ENCODE measurements around the gene TMEM37. TPM values are rescaled to one million over a fixed set of nuclear protein-coding genes. Genes with fewer than 3 reads are reported as not detected.

TMEM37 gene
- polyA plus RNA-seq, 1 of the 3 experiments (the other 2 are of a cell fraction) = 0.25 TPM

GRCh38 chr2:119477113-119477505 is 45.5 kb downstream of the TMEM37 start:
- TF ChIP-seq FOXM1 (IDR thresholded peaks at IDR 0.05; ENCODE audit: low read depth) = no peak
- TF ChIP-seq TEAD4 (IDR thresholded peaks at IDR 0.05; ENCODE audit: borderline replicate concordance, insufficient read depth) = no peak
- no peak for TF ChIP-seq GABPA (IDR thresholded peaks at IDR 0.05; ENCODE audit: low read depth)
- TF ChIP-seq TAF1 (IDR thresholded peaks at IDR 0.05; ENCODE audit: borderline replicate concordance, low read depth, low read length) = no peak
- Histone ChIP-seq H3K9me2 (no peaks in the 10 kb centered on the region), H3K9me3 (no peaks in the 10 kb centered on the region), H3K27ac (ENCODE audit: low read depth in 2 of 2, low read length in 1 of 2) (no peak overlapping the region), H3K4me1 (ENCODE audit: control insufficient read depth in 1 of 2, insufficient read depth in 2 of 2, low read depth in 1 of 2, low read length in 1 of 2) (peaks cover 0 to 29% of the 10 kb centered on the region in 2 experiments; a peak in 1 of 4 replicates), H3K4me2 (no peak overlapping the region), H3K36me3 (replicated peaks in 1 of 2; ENCODE audit: control insufficient read depth in 1 of 2, insufficient read depth in 2 of 2, low read length in 1 of 2) (no peaks in the 10 kb centered on the region), H3K79me2 (ENCODE audit: insufficient read depth) (no peaks in the 10 kb centered on the region), H3K27me3 (ENCODE audit: insufficient read depth) (no peaks in the 10 kb centered on the region), H3K9ac (no peak overlapping the region), H3K4me3 (ENCODE audit: low read depth in 2 of 2, low read length in 1 of 2) (no peak overlapping the region; a peak in 1 of 4 replicates), H3F3A (replicated peaks; ENCODE audit: insufficient read depth) (no peaks in the 10 kb centered on the region), H2AFZ (ENCODE audit: low read depth) (no peak overlapping the region), H4K20me1 (ENCODE audit: insufficient read depth) (no peaks in the 10 kb centered on the region)
- POLR2A ChIA-PET = no interaction called here
- CTCF ChIA-PET = interaction anchor here (0.7 to 4.0 kb wide), 50 partner anchors 11 to 728 kb away, joined by 3 to 95 read pairs (median 5); partner anchors contain the start of genes C2orf76, DBI, SCTR and TMEM37
- DNase-seq = no peak
- 69% methylated on average over 7 of the region's 9 CpGs for WGBS (ENCODE audit: low lambda C conversion rate)

- CTCF ChIA-PET = interaction anchor here (0.9 to 3.0 kb wide), 7 partner anchors 15 to 727 kb away, joined by 3 to 18 read pairs (median 3); no protein-coding TSS in a partner anchor
- Histone ChIP-seq H4K20me1 (ENCODE audit: insufficient read depth) (no peaks in the 10 kb centered on the region), H3K9me3 (no peaks in the 10 kb centered on the region), H3K79me2 (ENCODE audit: insufficient read depth) (no peaks in the 10 kb centered on the region), H3F3A (replicated peaks; ENCODE audit: insufficient read depth) (no peaks in the 10 kb centered on the region), H2AFZ (ENCODE audit: low read depth) (no peak overlapping the region), H3K4me1 (ENCODE audit: control insufficient read depth in 1 of 2, insufficient read depth in 2 of 2, low read depth in 1 of 2, low read length in 1 of 2) (peaks cover 0 to 41% of the 10 kb centered on the region in 2 experiments; a peak in 1 of 4 replicates), H3K27ac (ENCODE audit: low read depth in 2 of 2, low read length in 1 of 2) (no peak overlapping the region), H3K4me3 (ENCODE audit: low read depth in 2 of 2, low read length in 1 of 2) (no peak overlapping the region), H3K27me3 (ENCODE audit: insufficient read depth) (no peaks in the 10 kb centered on the region), H3K9ac (no peak overlapping the region), H3K36me3 (replicated peaks in 1 of 2; ENCODE audit: control insufficient read depth in 1 of 2, insufficient read depth in 2 of 2, low read length in 1 of 2) (no peaks in the 10 kb centered on the region), H3K9me2 (no peaks in the 10 kb centered on the region), H3K4me2 (no peak overlapping the region)
- TF ChIP-seq IRF3 (IDR thresholded peaks at IDR 0.05; ENCODE audit: low read depth, low read length) (no peak), ZBTB33 (IDR thresholded peaks at IDR 0.05; ENCODE audit: borderline replicate concordance, low read depth) (no peak), TCF12 (IDR thresholded peaks at IDR 0.05) (no peak), MAX (IDR thresholded peaks at IDR 0.05; ENCODE audit: low read depth) (no peak), USF2 (IDR thresholded peaks at IDR 0.05; ENCODE audit: borderline replicate concordance, low read depth, low read length) (no peak), RAD21 (IDR thresholded peaks at IDR 0.05; ENCODE audit: low read length) (no peak), YY1 (IDR thresholded peaks at IDR 0.05; ENCODE audit: low read depth) (no peak), TEAD4 (IDR thresholded peaks at IDR 0.05; ENCODE audit: borderline replicate concordance, insufficient read depth) (no peak), FOSL2 (IDR thresholded peaks at IDR 0.05; ENCODE audit: borderline replicate concordance, low read depth) (no peak), MEF2A (IDR thresholded peaks at IDR 0.05; ENCODE audit: borderline replicate concordance, low read depth) (no peak)
- WGBS (ENCODE audit: low lambda C conversion rate) = 65% methylated on average over 12 of the region's 12 CpGs
- POLR2A ChIA-PET = no interaction called here
- DNase-seq = no peak
These were observed 46.7 kb downstream of the TMEM37 start for GRCh38 chr2:119478188-119478977.

All from SK-N-SH (cell line).